HepG2 (cell line): ENCODE data around the gene ANKS1A. TPM values are rescaled to one million over a fixed set of nuclear protein-coding genes. Genes with fewer than 3 reads are reported as not detected.
A peak's percentile ranks its signal among the peaks of the same experiment; 100 is the strongest.

ENCODE experiments used
- ADNP ChIP-seq: sonication (generic); formaldehyde crosslinking; IDR thresholded peaks from 2 replicates; pipeline ENCODE4 v1.4.0; 2020; ENCODE audit warnings: missing genetic modification reagents
- ARID2 ChIP-seq: sonication (generic); formaldehyde crosslinking; IDR thresholded peaks from 2 replicates; pipeline ENCODE4 v1.8.1; 2022; ENCODE audit warnings: mild to moderate bottlenecking, missing genetic modification reagents, borderline replicate concordance
- CHCHD3 ChIP-seq: sonication (generic); formaldehyde crosslinking; IDR thresholded peaks from 2 replicates; pipeline ENCODE4 v1.8.0; 2022; ENCODE audit warnings: mild to moderate bottlenecking, missing genetic modification reagents, moderate library complexity
- HOXA5 ChIP-seq: sonication (generic); formaldehyde crosslinking; IDR thresholded peaks from 2 replicates; pipeline ENCODE4 v1.4.0; 2020; ENCODE audit warnings: missing genetic modification reagents
- KDM5B ChIP-seq: sonication (generic); formaldehyde crosslinking; IDR thresholded peaks from 2 replicates; pipeline ENCODE4 v1.4.0; 2020; ENCODE audit warnings: missing genetic modification reagents, mild to moderate bottlenecking, borderline replicate concordance
- PAF1 ChIP-seq: IDR thresholded peaks from 2 replicates; pipeline ENCODE4 v1.6.1; 2016; ENCODE audit warnings: missing genetic modification reagents, missing compliant biosample characterization
- PAX8 ChIP-seq: sonication (generic); formaldehyde crosslinking; IDR thresholded peaks from 2 replicates; pipeline ENCODE4 v1.8.0; 2022; ENCODE audit warnings: mild to moderate bottlenecking, missing genetic modification reagents, borderline replicate concordance
- RBAK ChIP-seq: sonication (generic); formaldehyde crosslinking; IDR thresholded peaks from 2 replicates; pipeline ENCODE4 v1.5.1; 2020; ENCODE audit warnings: mild to moderate bottlenecking, missing genetic modification reagents
- SATB2 ChIP-seq: sonication (generic); formaldehyde crosslinking; IDR thresholded peaks from 2 replicates; pipeline ENCODE4 v1.5.0; 2020; ENCODE audit warnings: missing genetic modification reagents
- STAT6 ChIP-seq: sonication (generic); formaldehyde crosslinking; IDR thresholded peaks from 2 replicates; pipeline ENCODE4 v1.4.0; 2020; ENCODE audit warnings: missing genetic modification reagents, mild to moderate bottlenecking, borderline replicate concordance
- ZNF253 ChIP-seq: sonication (generic); formaldehyde crosslinking; IDR thresholded peaks from 2 replicates; pipeline ENCODE4 v1.8.0; 2022; ENCODE audit warnings: mild to moderate bottlenecking, missing genetic modification reagents, borderline replicate concordance
- ZNF441 ChIP-seq: sonication (generic); formaldehyde crosslinking; IDR thresholded peaks from 2 replicates; pipeline ENCODE4 v1.7.0; 2021; ENCODE audit warnings: missing genetic modification reagents, borderline replicate concordance
- ZNF556 ChIP-seq: sonication (generic); formaldehyde crosslinking; IDR thresholded peaks from 2 replicates; pipeline ENCODE4 v1.4.0; 2020; ENCODE audit warnings: mild to moderate bottlenecking, missing genetic modification reagents, borderline replicate concordance
- ZNF644 ChIP-seq: IDR thresholded peaks from 2 replicates; pipeline ENCODE4 v1.6.1; 2016; ENCODE audit warnings: low read depth
- ZSCAN22 ChIP-seq: sonication (generic); formaldehyde crosslinking; IDR thresholded peaks from 2 replicates; pipeline ENCODE4 v1.4.0; 2020; ENCODE audit warnings: mild to moderate bottlenecking, missing genetic modification reagents
- polyA plus RNA-seq, 8 experiments: library from polyadenylated mRNA; depleted of rRNA in 3 of 8; stranded (reverse) in 7 of 8; unstranded in 1 of 8; fragments of >200 nt; fragmentation: Illumina TruSeq in 4 of 8; extraction: Trizol in 4 of 8; gene quantifications; 2 replicates each; pipeline versions ENCODE4 v1.2.1 to v1.2.3, GENCODE V29; 2011 to 2016; ENCODE audit warnings: low read depth in 4 of 8, missing spikeins in 1 of 8, mixed read lengths in 1 of 8; ENCODE audit not compliant: insufficient read depth in 1 of 8
- total RNA-seq, 5 experiments: library from RNA; depleted of rRNA; stranded (reverse); fragments of >200 nt; fragmentation: Illumina TruSeq; extraction: Trizol; gene quantifications; 2 replicates each; pipeline ENCODE4 v1.2.3, GENCODE V29; 2016; ENCODE audit warnings: low read depth in 1 of 5
- TF ChIP-seq, protein P1 (sequence below): sonication (generic); formaldehyde crosslinking; IDR thresholded peaks from 2 replicates; pipeline ENCODE4 v1.4.0; 2020; ENCODE audit warnings: mild to moderate bottlenecking, missing genetic modification reagents
- TF ChIP-seq, protein P2 (sequence below): sonication (generic); formaldehyde crosslinking; IDR thresholded peaks from 2 replicates; pipeline ENCODE4 v1.8.1; 2023; ENCODE audit warnings: mild to moderate bottlenecking, inconsistent platforms, moderate library complexity, missing genetic modification reagents, borderline replicate concordance

Gene ANKS1A
- total and polyA plus RNA-seq, 2 of the 13 experiments (the other 11 are each of a cell fraction or from before 2014, with no cell fraction given) = 7.2 to 15.1 TPM

DNA sequence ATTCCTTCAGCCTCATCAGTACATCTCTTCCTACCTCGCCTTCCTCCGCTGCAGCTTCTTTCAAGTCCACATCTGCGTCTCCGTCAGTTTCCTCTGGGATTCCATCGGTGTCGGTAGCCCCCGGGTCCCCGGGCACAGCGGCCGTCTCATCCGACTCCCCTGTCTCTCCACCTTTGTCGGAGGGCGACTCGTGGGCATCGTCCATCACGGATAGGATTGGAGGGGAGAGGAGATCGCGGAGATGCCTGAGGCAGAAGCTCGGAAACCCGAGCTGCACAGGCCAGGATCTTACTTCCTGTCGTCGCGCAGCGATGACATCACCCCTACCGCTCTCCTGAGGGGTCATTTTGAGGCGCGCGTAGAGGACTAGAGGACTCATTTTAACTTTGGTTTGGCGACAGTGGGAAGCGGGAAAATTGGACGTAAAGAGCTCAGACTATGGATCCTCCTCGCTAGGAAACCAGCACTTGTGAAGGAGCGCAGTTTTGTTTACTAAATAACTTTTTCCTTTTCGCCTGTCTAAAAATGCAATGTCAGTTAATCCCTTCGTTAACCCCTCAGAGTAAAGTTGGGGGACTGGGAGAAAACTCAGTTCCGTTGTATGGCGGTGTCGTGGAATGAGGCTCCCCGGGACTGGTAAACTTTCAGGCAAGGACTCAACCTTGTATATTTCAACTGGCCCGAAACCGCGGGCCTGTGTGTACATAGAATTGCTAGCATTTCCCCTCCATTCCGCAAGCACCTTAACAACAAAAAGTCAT lies 1.1 kb upstream of the ANKS1A start, which contains the start of gene TAF11 (continued):
- TF ChIP-seq STAT6 (CRISPR knock-in tag) (no peak), HOXA5 (CRISPR knock-in tag) (peak; percentile 88), PAF1 (CRISPR knock-in tag) (no peak), ZNF556 (CRISPR knock-in tag) (peak; percentile 68; the same call in 1 of the 2 replicates), ZSCAN22 (CRISPR knock-in tag) (no peak), ARID2 (0 out of 2 replicates have a peak, but pooled peaks have one; percentile 9), RBAK (CRISPR knock-in tag) (0 out of 2 replicates have a peak, but pooled peaks have one; percentile 39), ADNP (CRISPR knock-in tag) (no peak), ZNF644 (CRISPR knock-in tag) (no peak), KDM5B (CRISPR knock-in tag) (peak; percentile 66; the same call in 1 of the 2 replicates), CHCHD3 (peak; percentile 14; the same call in 1 of the 2 replicates), SATB2 (CRISPR knock-in tag) (no peak), ZNF253 (CRISPR knock-in tag) (no peak), PAX8 (CRISPR knock-in tag) (no peak), ZNF441 (peak; percentile 49; the same call in 1 of the 2 replicates)
- TF ChIP-seq, protein P1, sequence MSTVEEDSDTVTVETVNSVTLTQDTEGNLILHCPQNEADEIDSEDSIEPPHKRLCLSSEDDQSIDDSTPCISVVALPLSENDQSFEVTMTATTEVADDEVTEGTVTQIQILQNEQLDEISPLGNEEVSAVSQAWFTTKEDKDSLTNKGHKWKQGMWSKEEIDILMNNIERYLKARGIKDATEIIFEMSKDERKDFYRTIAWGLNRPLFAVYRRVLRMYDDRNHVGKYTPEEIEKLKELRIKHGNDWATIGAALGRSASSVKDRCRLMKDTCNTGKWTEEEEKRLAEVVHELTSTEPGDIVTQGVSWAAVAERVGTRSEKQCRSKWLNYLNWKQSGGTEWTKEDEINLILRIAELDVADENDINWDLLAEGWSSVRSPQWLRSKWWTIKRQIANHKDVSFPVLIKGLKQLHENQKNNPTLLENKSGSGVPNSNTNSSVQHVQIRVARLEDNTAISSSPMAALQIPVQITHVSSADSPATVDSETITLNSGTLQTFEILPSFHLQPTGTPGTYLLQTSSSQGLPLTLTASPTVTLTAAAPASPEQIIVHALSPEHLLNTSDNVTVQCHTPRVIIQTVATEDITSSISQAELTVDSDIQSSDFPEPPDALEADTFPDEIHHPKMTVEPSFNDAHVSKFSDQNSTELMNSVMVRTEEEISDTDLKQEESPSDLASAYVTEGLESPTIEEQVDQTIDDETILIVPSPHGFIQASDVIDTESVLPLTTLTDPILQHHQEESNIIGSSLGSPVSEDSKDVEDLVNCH = 0 out of 2 replicates have a peak, but pooled peaks have one; percentile 9
- TF ChIP-seq, protein P2, sequence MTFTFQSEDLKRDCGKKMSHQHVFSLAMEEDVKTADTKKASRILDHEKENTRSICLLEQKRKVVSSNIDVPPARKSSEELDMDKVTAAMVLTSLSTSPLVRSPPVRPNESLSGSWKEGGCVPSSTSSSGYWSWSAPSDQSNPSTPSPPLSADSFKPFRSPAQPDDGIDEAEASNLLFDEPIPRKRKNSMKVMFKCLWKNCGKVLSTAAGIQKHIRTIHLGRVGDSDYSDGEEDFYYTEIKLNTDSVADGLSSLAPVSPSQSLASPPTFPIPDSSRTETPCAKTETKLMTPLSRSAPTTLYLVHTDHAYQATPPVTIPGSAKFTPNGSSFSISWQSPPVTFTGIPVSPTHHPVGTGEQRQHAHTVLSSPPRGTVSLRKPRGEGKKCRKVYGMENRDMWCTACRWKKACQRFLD (CRISPR knock-in tag) = no peak
